Testis (tissue), 3 donors: Measurements from ENCODE around the gene FERMT3. TPM values are rescaled to one million over a fixed set of nuclear protein-coding genes. Genes with fewer than 3 reads are reported as not detected.

ENCODE experiments used
- DNase-seq: peaks from one replicate; pipeline ENCODE4 v3.0.0-alpha.2; 2019
- H3K27ac ChIP-seq, 2 donors: fragments of 200-600 bp; sonication (generic); one replicate each; pipeline ENCODE4 v1.5.1; 2019
- H3K27me3 ChIP-seq: fragments of 200-600 bp; sonication (generic); one replicate; pipeline ENCODE4 v1.5.1; 2019
- H3K36me3 ChIP-seq: fragments of 200-600 bp; sonication (generic); one replicate; pipeline ENCODE4 v1.5.1; 2017; ENCODE audit warnings: low read depth; ENCODE audit errors: missing control alignments
- H3K4me1 ChIP-seq: fragments of 200-600 bp; sonication (generic); one replicate; pipeline ENCODE4 v1.5.1; 2019
- H3K4me3 ChIP-seq, 2 donors: fragments of 200-600 bp; sonication (generic); one replicate each; pipeline ENCODE4 v1.5.1; 2017 to 2019
- H3K9me3 ChIP-seq: fragments of 200-600 bp; sonication (generic); one replicate; pipeline ENCODE4 v1.5.1; 2017
- CTCF ChIP-seq, 3 experiments: fragments of 450-650 bp in 2 of 3; fragments of 200-600 bp in 1 of 3; sonication (generic) in 1 of 3; IDR thresholded peaks; one replicate each; pipeline ENCODE4 v1.5.1; 2016 to 2019; ENCODE audit warnings: antibody characterized with exemption in 3 of 3, mild to moderate bottlenecking in 2 of 3, moderate library complexity in 1 of 3
- POLR2A ChIP-seq: fragments of 450-650 bp; IDR thresholded peaks from one replicate; pipeline ENCODE4 v1.6.1; 2017; ENCODE audit warnings: antibody characterized with exemption, mild to moderate bottlenecking, moderate library complexity
- WGBS, 2 donors: methylation state at CpG; one replicate each; pipeline ENCODE4 v1.1.5; 2018; 5-methylcytosine and 5-hydroxymethylcytosine counted together
- intact Hi-C: fragments of 100-400 bp; cut with DNase I; formaldehyde crosslinking; loops from one replicate; pipeline ENCODE4 v1.15.1; 2023; ENCODE audit warnings: low total_unique reads
- polyA plus RNA-seq: library from polyadenylated mRNA; stranded (reverse); fragments of 350-450 nt; fragmentation: Illumina TruSeq; extraction: RNeasy Lipid Tissue Mini Kit (QIAGEN cat#74804); gene quantifications from one replicate; pipeline ENCODE4 v1.2.3, GENCODE V29; 2014; ENCODE audit warnings: low read depth, low replicate concordance; ENCODE audit not compliant: insufficient read depth
- total RNA-seq, 2 donors: library from RNA; depleted of rRNA; stranded (reverse); fragments of >200 nt; gene quantifications; one replicate each; pipeline ENCODE4 v1.2.3, GENCODE V29; 2016

Gene FERMT3
- total and polyA plus RNA-seq, 3 donors from 2014 or later = 7.2 to 10.9 (median 8.2) TPM

DNA sequence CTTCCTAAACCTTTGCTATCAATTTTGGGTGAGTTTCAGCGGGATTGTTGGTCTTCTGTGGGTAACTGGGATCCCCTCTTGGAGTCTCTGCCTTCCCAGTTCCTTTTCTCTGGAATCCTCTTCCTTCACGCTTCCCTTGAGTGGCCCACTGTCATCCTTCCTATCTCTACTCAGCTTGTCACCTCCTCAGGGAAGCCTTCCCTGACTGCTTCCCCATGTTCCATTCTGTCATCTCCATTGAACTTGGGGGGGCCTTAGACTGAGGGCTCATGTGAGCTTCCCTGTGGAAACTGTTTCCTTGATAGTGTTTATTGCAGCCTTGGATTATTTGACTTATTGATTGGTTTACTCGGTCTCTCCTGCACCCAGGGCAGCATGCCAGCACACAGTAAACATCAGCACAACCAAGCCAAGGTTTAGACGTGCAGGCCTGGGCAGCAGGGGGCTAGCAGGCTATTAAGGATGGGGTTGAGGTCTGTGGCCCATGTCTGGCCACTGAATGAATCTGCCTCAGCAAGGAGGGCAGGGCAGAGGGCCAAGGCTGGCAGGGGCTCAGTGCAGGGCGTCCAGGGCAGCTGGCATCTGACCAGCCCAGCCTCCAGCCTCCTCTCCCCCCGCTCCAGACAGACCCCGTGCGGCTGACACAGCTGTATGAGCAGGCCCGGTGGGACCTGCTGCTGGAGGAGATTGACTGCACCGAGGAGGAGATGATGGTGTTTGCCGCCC lies 12.3 kb downstream of the FERMT3 start:
- Histone ChIP-seq H3K36me3 (no peaks in the 10 kb centered on the region), H3K4me3 (no peak overlapping the region), H3K9me3 (no peaks in the 10 kb centered on the region), H3K4me1 (peaks cover 7% of the 10 kb centered on the region), H3K27ac (no peak overlapping the region), H3K27me3 (no peaks in the 10 kb centered on the region)
- 64 to 78% methylated on average over 10 to 11 of the region's 11 CpGs for WGBS, 2 donors
- TF ChIP-seq POLR2A (no peak), CTCF (IDR thresholded peaks at IDR 0.05) (no peak)
- no peak for DNase-seq
- intact Hi-C loops = no loop called here

DNA sequence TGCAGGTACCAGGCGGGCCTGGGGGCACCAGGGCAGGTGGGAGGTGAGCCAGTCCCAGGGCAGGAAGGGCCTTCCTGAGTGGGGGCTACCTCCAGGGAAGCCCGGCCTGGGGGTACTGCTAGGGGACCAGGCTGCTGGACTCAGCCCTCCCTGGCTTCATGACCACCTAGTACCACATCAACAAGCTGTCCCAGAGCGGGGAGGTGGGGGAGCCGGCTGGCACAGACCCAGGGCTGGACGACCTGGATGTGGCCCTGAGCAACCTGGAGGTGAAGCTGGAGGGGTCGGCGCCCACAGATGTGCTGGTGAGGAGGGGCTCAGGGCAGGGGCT lies 12.8 kb downstream of the FERMT3 start:
- Histone ChIP-seq H3K36me3 (no peaks in the 10 kb centered on the region), H3K4me3 (no peak overlapping the region), H3K27me3 (no peaks in the 10 kb centered on the region), H3K4me1 (peaks cover 7% of the 10 kb centered on the region), H3K27ac (no peak overlapping the region), H3K9me3 (no peaks in the 10 kb centered on the region)
- no peak for DNase-seq
- intact Hi-C loops = no loop called here
- TF ChIP-seq CTCF (IDR thresholded peaks at IDR 0.05) = no peak
- TF ChIP-seq POLR2A = no peak
- WGBS, 2 donors = 89 to 100% methylated on average over 3 to 7 of the region's 7 CpGs

- H3K4me1 ChIP-seq = peaks cover 8% of the 10 kb centered on the region
- WGBS, 2 donors = 87 to 92% methylated on average over 4 to 10 of the region's 10 CpGs
- no peak overlapping the region for H3K27ac ChIP-seq
- no peaks in the 10 kb centered on the region for H3K36me3 ChIP-seq
- DNase-seq = no peak
- no peaks in the 10 kb centered on the region for H3K27me3 ChIP-seq
- intact Hi-C loops = no loop called here
- H3K9me3 ChIP-seq = no peaks in the 10 kb centered on the region
- no peak for TF ChIP-seq POLR2A
- no peak for TF ChIP-seq CTCF (IDR thresholded peaks at IDR 0.05)
- H3K4me3 ChIP-seq = no peak overlapping the region
These were observed 13.2 kb downstream of the FERMT3 start for GRCh38 chr11:64219755-64220154.

- Histone ChIP-seq H3K4me1 (peaks cover 13% of the 10 kb centered on the region), H3K27ac (no peak overlapping the region), H3K27me3 (no peaks in the 10 kb centered on the region), H3K4me3 (no peak overlapping the region), H3K36me3 (no peaks in the 10 kb centered on the region), H3K9me3 (no peaks in the 10 kb centered on the region)
- no peak for TF ChIP-seq POLR2A
- no peak for TF ChIP-seq CTCF (IDR thresholded peaks at IDR 0.05)
- intact Hi-C loops = no loop called here
- 86 to 87% methylated on average over 9 to 17 of the region's 17 CpGs for WGBS, 2 donors
- DNase-seq = no peak
These were observed 13.8 kb downstream of the FERMT3 start for GRCh38 chr11:64220271-64220670.

- Histone ChIP-seq H3K4me1 (peaks cover 18% of the 10 kb centered on the region), H3K27ac (no peak overlapping the region), H3K4me3 (no peak overlapping the region), H3K36me3 (no peaks in the 10 kb centered on the region), H3K27me3 (no peaks in the 10 kb centered on the region), H3K9me3 (no peaks in the 10 kb centered on the region)
- no peak for DNase-seq
- TF ChIP-seq CTCF (IDR thresholded peaks at IDR 0.05) (no peak), POLR2A (no peak)
- intact Hi-C loops = no loop called here
- 88 to 94% methylated on average over 6 to 14 of the region's 14 CpGs for WGBS, 2 donors
These were observed 14.3 kb downstream of the FERMT3 start for GRCh38 chr11:64220798-64221197.
